Stimulated activated CD8-positive, alpha-beta memory T cell treated with anti-CD3 and anti-CD28 coated beads, Interleukin-7, amount 100 ng/mL, for 48 hours (primary cell): ENCODE results near the gene HRCT1.
"Not testable (repeated sequence)": the region's sequence is repeated elsewhere in the genome, so short reads cannot be mapped to it uniquely, and the experiment has no call there.

Source experiments
- DNase-seq, 2 donors: peaks; one replicate each; pipeline ENCODE4 v3.0.0-alpha.2; 2020; ENCODE audit warnings: low read depth in 1 of 2; ENCODE audit errors: extremely low read depth in 1 of 2

HRCT1 gene

GRCh38 chr9:35892051-35892450, 14.0 kb upstream of the HRCT1 start:
- DNase-seq: no peak

DNA sequence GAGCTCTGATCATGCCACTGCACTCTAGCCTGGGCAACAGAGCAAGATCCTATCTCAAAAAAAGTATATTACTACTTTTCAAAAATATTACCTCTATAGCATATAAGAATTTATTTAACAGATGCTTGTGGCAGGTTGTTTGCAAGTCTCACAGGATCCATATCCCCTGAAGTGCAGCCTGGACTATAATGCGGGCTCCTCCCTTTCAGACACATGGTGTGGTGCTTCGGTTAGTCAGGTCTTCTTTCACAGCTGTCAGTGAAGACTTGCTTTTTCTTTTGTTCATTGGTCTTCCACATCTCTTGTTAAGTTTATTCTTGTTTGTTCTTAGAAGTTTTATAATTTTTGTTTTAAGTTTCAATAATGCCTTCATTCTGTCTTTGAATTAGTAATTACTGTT, 9.4 kb upstream of the HRCT1 start:
- no peak for DNase-seq

- DNase-seq: not testable (repeated sequence)
Observed at GRCh38 chr9:35897376-35898099, 8.5 kb upstream of the HRCT1 start.

DNA sequence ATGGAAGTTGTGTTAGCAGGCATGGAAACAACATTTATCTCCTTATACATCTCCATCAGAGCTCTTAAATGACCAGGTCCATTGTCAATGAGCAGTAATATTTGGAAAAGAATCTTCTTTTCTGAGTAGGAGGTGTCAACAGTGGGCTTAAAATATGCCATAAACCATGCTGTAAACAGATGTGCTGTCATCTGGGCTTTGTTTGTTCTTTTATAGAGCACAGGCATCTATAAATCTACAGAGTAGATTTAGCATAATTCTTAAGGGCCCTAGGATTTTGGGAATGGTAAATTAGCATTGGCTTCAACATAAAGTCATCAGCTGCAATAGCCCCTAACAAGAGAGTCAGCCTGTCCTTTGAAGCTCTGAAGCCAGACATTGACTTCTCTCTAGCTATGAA, 7.7 kb upstream of the HRCT1 start:
- no peak for DNase-seq

GRCh38 chr9:35899021-35899420, 7.0 kb upstream of the HRCT1 start:
- DNase-seq: no peak

DNA sequence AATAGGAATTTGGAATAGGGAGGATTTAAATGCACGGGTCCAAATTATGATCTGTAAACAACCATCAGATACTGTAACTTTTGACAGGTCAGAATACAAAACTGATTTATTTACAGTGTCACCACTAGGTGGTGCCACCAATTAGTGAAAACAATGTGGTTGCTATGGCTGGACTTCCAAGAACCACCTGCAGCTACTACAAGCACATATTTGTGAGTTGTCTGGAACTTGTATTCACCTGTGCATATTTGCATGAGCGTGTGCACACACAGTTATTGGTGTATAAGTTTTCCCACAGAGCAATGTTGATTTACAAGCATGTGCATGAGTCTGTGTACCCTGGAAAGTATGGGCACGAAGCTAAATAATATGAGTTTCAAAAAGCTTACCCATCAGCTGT, 3.0 kb upstream of the HRCT1 start:
- no peak for DNase-seq

GRCh38 chr9:35904338-35904737, 1.7 kb upstream of the HRCT1 start:
- DNase-seq: no peak

- no peak for DNase-seq
Observed at GRCh38 chr9:35905051-35905781, 786 bp upstream of the HRCT1 start.

DNA sequence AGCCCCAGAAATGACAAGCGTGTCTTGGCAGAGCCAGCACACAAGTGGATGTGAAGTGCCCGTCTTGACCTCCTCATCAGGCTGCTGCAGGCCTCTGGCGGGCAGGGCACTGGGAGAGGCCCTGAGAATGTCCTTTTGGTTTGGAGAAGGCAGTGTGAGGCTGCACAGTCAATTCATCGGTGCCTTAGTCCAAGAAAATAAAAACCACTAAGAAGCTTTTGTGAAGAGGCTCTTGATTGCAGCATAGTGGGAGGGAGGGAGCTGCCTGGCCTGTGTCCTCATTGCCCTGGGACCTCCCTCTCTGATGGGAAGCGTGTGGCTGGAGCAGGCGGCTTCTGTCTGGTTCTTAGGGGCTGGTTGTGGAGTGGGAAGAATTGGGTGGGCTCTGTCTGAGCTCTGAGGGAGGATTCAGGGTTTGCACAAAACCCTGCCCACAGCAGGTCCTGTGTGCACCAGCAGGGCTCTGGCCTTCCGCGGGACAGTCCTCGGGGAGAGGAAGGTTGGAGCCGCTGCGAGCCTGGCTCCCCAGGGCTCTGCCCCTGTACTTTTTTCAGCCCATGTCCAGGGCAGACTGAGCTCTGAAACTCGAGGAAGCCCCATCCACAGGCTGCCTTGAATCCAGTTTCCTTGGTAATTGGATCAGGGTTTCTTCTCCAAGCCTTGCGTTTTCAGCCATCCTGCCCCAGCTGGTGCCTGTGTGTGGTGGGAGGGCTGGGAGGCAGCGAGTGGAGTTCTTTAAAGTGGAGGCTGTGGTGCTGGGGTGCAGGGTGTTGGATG, 1.1 kb downstream of the HRCT1 start:
- DNase-seq: no peak

- DNase-seq: no peak
Observed at GRCh38 chr9:35907711-35908503, 1.9 kb downstream of the HRCT1 start.

DNA sequence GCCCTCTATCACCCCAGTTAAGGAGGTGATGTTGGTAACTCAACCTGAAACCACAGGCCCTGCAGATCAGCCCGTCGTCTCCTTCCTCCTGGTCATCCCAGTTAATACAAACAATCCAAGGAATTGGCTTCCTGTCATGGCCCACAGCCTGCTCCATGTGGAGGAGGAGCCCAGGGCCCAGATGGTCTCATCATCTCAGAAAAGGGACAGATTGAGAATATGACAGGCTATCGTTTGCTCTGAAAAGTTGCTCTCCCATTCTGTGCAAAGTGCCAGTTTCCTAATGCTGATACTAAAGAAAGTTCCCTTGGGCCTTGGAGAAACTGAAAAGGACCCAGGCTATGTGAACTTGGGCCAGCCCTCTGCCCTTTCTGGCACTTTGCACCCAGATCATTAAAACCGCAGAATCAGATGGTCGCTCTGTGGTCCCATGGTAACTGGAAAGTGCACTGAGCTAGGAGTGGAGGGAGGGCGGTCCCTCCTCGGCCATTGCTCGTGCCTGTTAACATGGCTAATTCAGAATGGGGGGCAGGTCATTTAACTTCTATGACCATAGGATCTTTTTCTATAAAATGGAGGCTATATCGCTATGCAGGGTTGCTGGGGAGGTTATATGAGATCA, 2.6 kb downstream of the HRCT1 start:
- DNase-seq: no peak

- no peak for DNase-seq
Observed at GRCh38 chr9:35909274-35909673, 3.3 kb downstream of the HRCT1 start, which contains the start of gene SPAAR. TSS of gene SPAAR (plus strand) at chr9:35909490. CDS start at chr9:35910464, 974 bp downstream.

GRCh38 chr9:35909687-35910612, 3.9 kb downstream of the HRCT1 start:
- DNase-seq: no peak

GRCh38 chr9:35910613-35911359, 4.8 kb downstream of the HRCT1 start:
- no peak for DNase-seq

DNA sequence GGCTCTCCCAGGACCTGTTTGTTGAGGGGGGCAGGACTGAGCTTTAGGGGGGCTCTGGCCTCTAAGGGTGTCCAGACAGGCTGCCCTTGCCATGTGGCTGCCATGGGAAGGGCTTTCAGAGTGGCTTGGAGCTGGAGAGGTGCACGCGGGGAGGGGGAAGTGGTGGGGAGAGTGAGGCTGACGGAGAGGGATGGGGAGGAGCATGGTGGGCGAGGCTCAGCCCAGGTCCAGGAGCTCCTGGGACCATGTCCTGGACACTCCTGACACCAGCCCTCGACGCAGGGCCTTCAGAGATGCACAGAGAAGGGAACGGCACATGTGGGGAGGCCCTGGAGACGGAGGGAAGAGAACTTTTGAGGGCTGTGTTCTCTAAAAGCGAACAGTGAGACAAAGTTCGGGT, 5.7 kb downstream of the HRCT1 start:
- no peak for DNase-seq

DNA sequence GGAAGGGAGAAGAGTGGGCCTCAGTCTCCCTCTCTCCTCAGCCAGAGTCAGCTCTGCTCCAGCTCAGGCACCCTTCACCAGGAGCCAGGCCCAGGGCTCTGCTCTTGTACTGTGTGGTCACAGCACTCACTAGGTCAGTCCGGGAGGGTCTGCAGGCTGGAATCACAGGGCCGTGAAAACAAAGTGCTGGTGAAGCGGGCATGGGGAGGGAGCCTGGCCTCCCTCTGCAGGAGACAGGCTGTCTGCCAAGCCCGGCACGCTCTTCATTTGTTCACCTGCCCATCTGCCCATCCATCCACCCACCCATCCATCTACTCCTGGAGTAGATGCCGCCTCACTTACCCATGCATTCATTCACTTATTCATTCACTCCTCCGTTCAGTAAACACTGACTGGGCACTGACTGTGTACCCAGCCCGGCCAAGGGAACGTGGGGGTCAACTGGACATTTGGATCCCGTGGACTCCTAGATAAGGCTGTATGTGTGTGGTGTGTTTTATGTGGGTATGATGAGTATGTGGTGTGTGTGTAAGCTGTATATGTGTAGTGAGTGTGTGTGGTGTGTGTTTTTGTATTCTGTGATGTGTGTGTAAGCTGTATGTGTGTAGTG, 6.9 kb downstream of the HRCT1 start:
- DNase-seq: no peak

DNA sequence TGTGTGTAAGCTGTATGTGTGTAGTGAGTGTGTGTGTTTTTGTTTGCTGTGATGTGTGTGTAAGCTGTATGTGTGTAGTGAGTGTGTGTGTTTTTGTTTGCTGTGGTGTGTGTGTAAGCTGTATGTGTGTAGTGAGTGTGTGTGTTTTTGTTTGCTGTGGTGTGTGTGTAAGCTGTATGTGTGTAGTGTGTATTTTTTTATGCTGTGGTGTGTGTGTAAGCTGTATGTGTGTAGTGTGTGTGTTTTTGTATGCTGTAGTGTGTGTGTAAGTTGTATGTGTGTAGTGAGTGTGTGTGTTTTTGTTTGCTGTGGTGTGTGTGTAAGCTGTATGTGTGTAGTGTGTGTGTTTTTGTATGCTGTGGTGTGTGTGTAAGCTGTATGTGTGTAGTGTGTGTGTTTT, 7.4 kb downstream of the HRCT1 start:
- DNase-seq: not testable (repeated sequence)

DNA sequence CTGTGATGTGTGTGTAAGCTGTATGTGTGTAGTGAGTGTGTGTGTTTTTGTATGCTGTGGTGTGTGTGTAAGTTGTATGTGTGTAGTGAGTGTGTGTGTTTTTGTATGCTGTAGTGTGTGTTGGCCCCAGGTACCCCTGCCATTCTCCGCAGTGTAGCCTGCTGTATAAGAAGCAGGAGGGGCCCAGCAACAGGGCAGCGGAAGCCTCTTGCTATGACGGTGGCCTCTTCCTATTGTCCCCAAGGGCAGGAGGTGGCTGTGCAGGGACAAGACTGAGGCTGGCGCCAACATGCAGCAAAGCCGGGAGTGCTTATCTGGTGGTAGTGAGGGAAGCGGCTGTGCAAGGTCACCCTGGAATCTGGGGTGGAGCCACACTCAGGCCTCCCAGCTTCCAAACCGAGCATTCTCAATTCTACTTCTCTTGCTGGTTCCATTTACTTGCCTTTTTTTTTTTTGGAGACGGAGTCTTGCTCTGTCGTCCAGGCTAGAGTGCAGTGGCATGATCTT, 8.4 kb downstream of the HRCT1 start:
- DNase-seq: no peak
